K562 (cell line): ENCODE data around the gene MRNIP. TPM values are rescaled to one million over a fixed set of nuclear protein-coding genes. Genes with fewer than 3 reads are reported as not detected.

Source experiments
- ATAC-seq: fragments of 200-7000 bp; cut with Tn5 transposase; 3 replicates; pipeline ENCODE4 v1.9.1; 2020; ENCODE audit warnings: moderate library complexity
- BruUV-seq: library from RNA; stranded (reverse); fragments of 400-500 nt; replicated peaks from 2 replicates; lab custom pipeline; 2021; lab: Mats Ljungman, UMichigan
- CTCF ChIA-PET: fragments of 300-600 bp; formaldehyde crosslinking; extraction: SDS; loops from one replicate; lab custom pipeline; 2021; ENCODE audit warnings: low intra/inter-chr PET ratio; lab: Yijun Ruan, JAX
- POLR2A ChIA-PET: fragments of 300-600, 350-650 bp; sonication (Branson Sonifier 250); formaldehyde crosslinking; extraction: SDS; loops from one replicate; lab custom pipeline; 2021; ENCODE audit warnings: antibody characterized with exemption, inconsistent platforms; lab: Yijun Ruan, JAX
- DNase-seq, 4 experiments: peaks; one replicate each; pipeline versions ENCODE4 v3.0.0 to v3.0.0-alpha.2; 2011 to 2018; ENCODE audit warnings: low spot score in 3 of 4, mixed read lengths in 3 of 4; ENCODE audit errors: extremely low read depth in 1 of 4
- FAIRE-seq: peaks from 2 replicates; lab custom pipeline; 2011; peaks lifted over from hg19 to GRCh38; lab: Jason Lieb, UNC
- H2AFZ ChIP-seq: 2 replicates; pipeline ENCODE4 v1.6.0; 2011; ENCODE audit warnings: low read depth, low read length, control low read depth, inconsistent platforms
- H3K27ac ChIP-seq: fragments of 200-600 bp; 3 replicates; pipeline ENCODE4 v1.8.0; 2011; ENCODE audit warnings: low read depth, mild to moderate bottlenecking, control low read depth, inconsistent platforms, low read length, moderate library complexity, mixed read lengths; ENCODE audit errors: extremely low read depth
- H3K27me3 ChIP-seq, 2 experiments: fragments of 300-600 bp in 1 of 2; 2 replicates in 1 of 2; 3 replicates in 1 of 2; pipeline versions ENCODE4 v1.6.0 to v1.8.0; 2011; ENCODE audit warnings: inconsistent platforms in 2 of 2, low read length in 2 of 2, mild to moderate bottlenecking in 1 of 2, mixed read lengths in 1 of 2, moderate library complexity in 1 of 2; ENCODE audit not compliant: control insufficient read depth in 2 of 2, insufficient read depth in 2 of 2
- H3K36me3 ChIP-seq: fragments of 300-600 bp; 3 replicates; pipeline ENCODE4 v1.8.0; 2011; ENCODE audit warnings: mild to moderate bottlenecking, low read length, inconsistent platforms; ENCODE audit not compliant: control insufficient read depth, insufficient read depth
- H3K4me1 ChIP-seq, 2 experiments: fragments of 200-600 bp in 1 of 2; replicated peaks in 1 of 2; 2 replicates in 1 of 2; 3 replicates in 1 of 2; pipeline versions ENCODE4 v1.5.1 to v1.8.0; 2011; ENCODE audit warnings: inconsistent platforms in 2 of 2, low read length in 2 of 2, mild to moderate bottlenecking in 1 of 2, mixed read lengths in 1 of 2, moderate library complexity in 1 of 2; ENCODE audit not compliant: control insufficient read depth in 2 of 2, insufficient read depth in 2 of 2
- H3K4me2 ChIP-seq: 2 replicates; pipeline ENCODE4 v1.6.1; 2011; ENCODE audit warnings: low read length, control low read depth, inconsistent platforms, mixed read lengths; ENCODE audit not compliant: insufficient read depth
- H3K4me3 ChIP-seq: fragments of 200-600 bp; sonication (generic), shearing (Covaris generic); 2 replicates; pipeline ENCODE4 v1.5.1; 2016; ENCODE audit warnings: control low read depth, inconsistent platforms
- H3K79me2 ChIP-seq: fragments of 200-600 bp; 3 replicates; pipeline ENCODE4 v1.8.0; 2011; ENCODE audit warnings: low read length, inconsistent platforms; ENCODE audit not compliant: control insufficient read depth, insufficient read depth
- H3K9ac ChIP-seq, 2 experiments: 2 replicates each; pipeline versions ENCODE4 v1.6.0 to v1.6.1; 2011; ENCODE audit warnings: low read depth in 2 of 2, low read length in 2 of 2, control low read depth in 1 of 2, inconsistent platforms in 1 of 2, mild to moderate bottlenecking in 1 of 2, mixed read lengths in 1 of 2; ENCODE audit not compliant: insufficient read depth in 1 of 2
- H3K9me1 ChIP-seq: one replicate; pipeline ENCODE4 v1.6.0; 2011; ENCODE audit warnings: inconsistent platforms, mild to moderate bottlenecking, low read length, moderate library complexity; ENCODE audit not compliant: control insufficient read depth, insufficient read depth
- H3K9me3 ChIP-seq: replicated peaks from 2 replicates; pipeline ENCODE4 v1.5.1; 2011; ENCODE audit warnings: low read depth, low read length, inconsistent platforms; ENCODE audit not compliant: control insufficient read depth, insufficient read depth
- H4K20me1 ChIP-seq: replicated peaks from 2 replicates; pipeline ENCODE4 v1.6.1; 2011; ENCODE audit warnings: low read length, inconsistent platforms, mixed read lengths; ENCODE audit not compliant: control insufficient read depth, insufficient read depth
- BMI1 ChIP-seq: fragments of 150-350 bp; IDR thresholded peaks from 2 replicates; pipeline ENCODE4 v1.6.1; 2014; ENCODE audit warnings: low read length
- BRD9 ChIP-seq: fragments of 450-650 bp; IDR thresholded peaks from 2 replicates; pipeline ENCODE4 v1.6.1; 2018; ENCODE audit warnings: low read depth; ENCODE audit not compliant: partially characterized antibody
- MAX ChIP-seq: sonication (generic); formaldehyde crosslinking; IDR thresholded peaks from 2 replicates; pipeline ENCODE4 v1.9.0; 2022; ENCODE audit warnings: mild to moderate bottlenecking, missing genetic modification reagents
- MXD1 ChIP-seq: fragments of 250-450 bp; sonication (Bioruptor Pico); IDR thresholded peaks from 2 replicates; pipeline ENCODE4 v1.8.0; 2021; ENCODE audit warnings: borderline replicate concordance, mild to moderate bottlenecking, moderate library complexity; ENCODE audit not compliant: poor library complexity, severe bottlenecking
- OTX1 ChIP-seq: fragments of 450-650 bp; formaldehyde crosslinking; IDR thresholded peaks from 2 replicates; pipeline ENCODE4 v1.4.0; 2022; ENCODE audit warnings: mild to moderate bottlenecking
- POLR2AphosphoS2 ChIP-seq: IDR thresholded peaks from 2 replicates; pipeline ENCODE4 v1.6.1; 2012; ENCODE audit warnings: low read length, improper control_type of control experiment
- POLR2AphosphoS5 ChIP-seq: IDR thresholded peaks from 2 replicates; pipeline ENCODE4 v1.6.1; 2011; ENCODE audit warnings: mild to moderate bottlenecking, low read depth, low read length, moderate library complexity; ENCODE audit not compliant: control insufficient read depth, insufficient read depth
- POLR2G ChIP-seq: fragments of 200-400 bp; formaldehyde crosslinking; IDR thresholded peaks from 2 replicates; pipeline ENCODE4 v1.6.1; 2017; ENCODE audit warnings: low read depth, mild to moderate bottlenecking, antibody characterized with exemption, low read length, moderate library complexity
- RBM22 ChIP-seq: fragments of 200-400 bp; formaldehyde crosslinking; IDR thresholded peaks from 2 replicates; pipeline ENCODE4 v1.6.1; 2018; ENCODE audit warnings: low read length, low read depth; ENCODE audit not compliant: poor library complexity, severe bottlenecking
- SAP30 ChIP-seq: fragments of 200-600 bp; sonication (generic); IDR thresholded peaks from 2 replicates; pipeline ENCODE4 v1.6.1; 2012; ENCODE audit warnings: borderline replicate concordance, low read depth, mild to moderate bottlenecking, moderate library complexity, low read length, control low read depth, inconsistent platforms; ENCODE audit not compliant: insufficient read depth, poor library complexity, severe bottlenecking
- THRB ChIP-seq: fragments of 450-650 bp; formaldehyde crosslinking; conservative IDR thresholded peaks from 2 replicates; pipeline ENCODE4 v1.4.0; 2022; ENCODE audit warnings: mild to moderate bottlenecking, missing genetic modification characterization
- YY1 ChIP-seq, 3 experiments: IDR thresholded peaks; 2 replicates each; pipeline ENCODE4 v1.6.1; 2011; ENCODE audit warnings: low read length in 2 of 3, mild to moderate bottlenecking in 2 of 3, moderate library complexity in 2 of 3, borderline replicate concordance in 1 of 3, control low read depth in 1 of 3, low read depth in 1 of 3; ENCODE audit not compliant: insufficient read depth in 3 of 3, insufficient replicate concordance in 2 of 3, control insufficient read depth in 1 of 3, insufficient read length in 1 of 3; ENCODE audit errors: extremely low read depth in 1 of 3
- ZNF217 ChIP-seq: sonication (generic); formaldehyde crosslinking; IDR thresholded peaks from 2 replicates; pipeline ENCODE4 v1.8.0; 2022; ENCODE audit warnings: mild to moderate bottlenecking, missing genetic modification reagents
- ZNF282 ChIP-seq: sonication (generic); formaldehyde crosslinking; IDR thresholded peaks from 2 replicates; pipeline ENCODE4 v1.8.1; 2023; ENCODE audit warnings: missing genetic modification reagents
- ZNF699 ChIP-seq: fragments of 250-450 bp; sonication (Bioruptor Pico); IDR thresholded peaks from 2 replicates; pipeline ENCODE4 v1.8.0; 2021; ENCODE audit warnings: mild to moderate bottlenecking, moderate library complexity; ENCODE audit not compliant: insufficient replicate concordance
- WGBS: fragments of 100-300 bp; shearing (Covaris generic); methylation state at CpG from one replicate; pipeline ENCODE4 v1.1.6; 2016; ENCODE audit warnings: low coverage, mixed read lengths; ENCODE audit not compliant: insufficient coverage; ENCODE audit errors: missing lambda C conversion rate; 5-methylcytosine and 5-hydroxymethylcytosine counted together
- in situ Hi-C: fragments of 300-500 bp; cut with MboI; formaldehyde crosslinking; loops from 4 replicates; pipeline ENCODE4 v1.15.0; 2018; ENCODE audit warnings: inconsistent platforms, mixed read lengths
- intact Hi-C: fragments of 100-400 bp; cut with micrococcal nuclease; formaldehyde crosslinking; loops from 2 replicates; pipeline ENCODE4 v1.14.2; 2022
- polyA plus RNA-seq, 8 experiments: library from polyadenylated mRNA; depleted of rRNA in 4 of 8; stranded (reverse) in 5 of 8; unstranded in 3 of 8; fragments of >200 nt; fragmentation: Nextera tagmentation in 2 of 8; fragmentation: Illumina TruSeq in 1 of 8; extraction: Ambion mirVana in 2 of 8; extraction: Trizol in 1 of 8; gene quantifications; 2 replicates each; pipeline versions ENCODE4 v1.2.1 to v1.2.3, GENCODE V29; 2011 to 2014; ENCODE audit warnings: inconsistent platforms in 1 of 8, missing spikeins in 1 of 8
- total RNA-seq, 7 experiments: library from RNA; depleted of rRNA in 6 of 7; stranded (reverse); fragments of >200 nt in 6 of 7; fragmentation: Illumina TruSeq in 2 of 7; extraction: Trizol in 2 of 7; gene quantifications; 2 replicates each; pipeline versions ENCODE4 v1.2.1 to v1.2.3, GENCODE V29; 2011 to 2021; ENCODE audit warnings: low replicate concordance in 1 of 7

Gene MRNIP
- total and polyA plus RNA-seq, 9 of the 15 experiments (the other 6 are each of a cell fraction or from before 2014, with no cell fraction given), result 3.6 to 39.0 (median 16.8) TPM

GRCh38 chr5:179833056-179833708 lies 25.4 kb downstream of the MRNIP start (continued):
- TF ChIP-seq POLR2AphosphoS2, result peak; percentile 42; the same call in 1 of the 2 replicates

GRCh38 chr5:179832039-179832745 lies 26.4 kb downstream of the MRNIP start:
- Histone ChIP-seq H3K27ac (no peak overlapping the region), H3K9me1 (peaks cover 6% of the 10 kb centered on the region)
- TF ChIP-seq MXD1 (CRISPR knock-in tag), result no peak
- peak; percentile 54 for TF ChIP-seq RBM22
- no peak for TF ChIP-seq ZNF699 (CRISPR knock-in tag)
- 0 out of 2 replicates have a peak, but pooled peaks have one; percentile 58 for TF ChIP-seq THRB
- peak; percentile 72 for TF ChIP-seq POLR2G
- TF ChIP-seq BRD9, result no peak
- no peak for TF ChIP-seq OTX1 (CRISPR knock-in tag)
- no peak for TF ChIP-seq ZNF217 (CRISPR knock-in tag)
- no peak for TF ChIP-seq YY1 (IDR thresholded peaks at IDR 0.05; ENCODE audit: borderline replicate concordance in 1 of 3, control insufficient read depth in 1 of 3, extremely low read depth in 1 of 3, insufficient read depth in 3 of 3, insufficient read length in 1 of 3, insufficient replicate concordance in 2 of 3, low read depth in 1 of 3, low read length in 2 of 3)
- no peak for TF ChIP-seq BMI1
- peak; percentile 27; the same call in 1 of the 2 replicates for TF ChIP-seq MAX (CRISPR knock-in tag)
- no peak for TF ChIP-seq POLR2AphosphoS5
- TF ChIP-seq SAP30, result no peak
- TF ChIP-seq ZNF282 (CRISPR knock-in tag), result no peak

More at GRCh38 chr5:179832039-179832745, 26.4 kb downstream of the MRNIP start:
- H3K4me2 ChIP-seq, result no peak overlapping the region
- DNase-seq, result no peak
- CTCF ChIA-PET, result no interaction called here
- 94% methylated on average over 18 of the region's 20 CpGs for WGBS
- H3K9me3 ChIP-seq, result no peaks in the 10 kb centered on the region
- no peaks in the 10 kb centered on the region for H3K27me3 ChIP-seq
- peak overlapping the region in 1 of 2 experiments; percentile 48; a peak in 2 of 4 replicates for H3K9ac ChIP-seq
- no peak overlapping the region for H3K4me3 ChIP-seq
- no peak; the same call in 2 of the 3 replicates for ATAC-seq
- BruUV-seq, result no TSS peak
- H3K4me1 ChIP-seq, result peaks cover 0 to 16% of the 10 kb centered on the region in 2 experiments; a peak in 3 of 5 replicates
- intact Hi-C loops (no loop called here), in situ Hi-C loops (no loop called here)
- POLR2A ChIA-PET, result interaction anchor here (0.6 to 3.3 kb wide), 8 partner anchors 10 to 745 kb away, joined by 3 to 15 read pairs (median 4); partner anchors contain the start of gene SQSTM1
- H3K36me3 ChIP-seq, result peaks cover 81% of the 10 kb centered on the region
- no peak for FAIRE-seq
- no peak overlapping the region for H2AFZ ChIP-seq
- peaks cover 4% of the 10 kb centered on the region; the same call in 1 of the 2 replicates for H4K20me1 ChIP-seq
- no peaks in the 10 kb centered on the region; the same call in 1 of the 3 replicates for H3K79me2 ChIP-seq
